Fibroblast of upper back skin (primary cell): ENCODE measurements around the gene NOXO1.

Experiments
- DNase-seq: peaks from one replicate; pipeline ENCODE4 v3.0.0-alpha.2; 2013

The NOXO1 gene

GRCh38 chr16:1993731-1994131 is 12.5 kb upstream of the NOXO1 start:
- no peak for DNase-seq

- no peak for DNase-seq
Measured at GRCh38 chr16:1992704-1993317, 11.5 kb upstream of the NOXO1 start.

GRCh38 chr16:1991948-1992703 is 10.9 kb upstream of the NOXO1 start:
- DNase-seq, result peak; percentile 92

GRCh38 chr16:1991588-1991947 is 10.3 kb upstream of the NOXO1 start:
- DNase-seq, result no peak

- no peak for DNase-seq
Measured at GRCh38 chr16:1991135-1991551, 9.9 kb upstream of the NOXO1 start.

- DNase-seq, result no peak
Measured at GRCh38 chr16:1990351-1991134, 9.3 kb upstream of the NOXO1 start.

- DNase-seq, result no peak
Measured at GRCh38 chr16:1990101-1990350, 8.8 kb upstream of the NOXO1 start.

- no peak for DNase-seq
Measured at GRCh38 chr16:1989209-1990100, 8.2 kb upstream of the NOXO1 start, which contains the start of gene SYNGR3. Gene SYNGR3, plus strand, starts transcription at chr16:1989970. Its CDS starts 133 bp downstream, at chr16:1990103.

GRCh38 chr16:1987198-1987597 is 5.9 kb upstream of the NOXO1 start:
- no peak for DNase-seq

GRCh38 chr16:1985466-1986150 is 4.3 kb upstream of the NOXO1 start:
- DNase-seq, result no peak

GRCh38 chr16:1984347-1985225 is 3.3 kb upstream of the NOXO1 start:
- peak; percentile 6 for DNase-seq

GRCh38 chr16:1983544-1984346 is 2.5 kb upstream of the NOXO1 start, which contains the start of gene GFER:
Gene GFER, plus strand, starts transcription at chr16:1984193. Its CDS starts 26 bp downstream, at chr16:1984219.
- peak; percentile 89 for DNase-seq

- no peak for DNase-seq
Measured at GRCh38 chr16:1982991-1983543, 1.8 kb upstream of the NOXO1 start.

GRCh38 chr16:1982013-1982433 is 754 bp upstream of the NOXO1 start:
- no peak for DNase-seq

GRCh38 chr16:1980770-1981087 is 540 bp downstream of the NOXO1 start:
- DNase-seq, result no peak

GRCh38 chr16:1980030-1980769 is 1.1 kb downstream of the NOXO1 start:
- no peak for DNase-seq

- no peak for DNase-seq
Measured at GRCh38 chr16:1979271-1980029, 1.8 kb downstream of the NOXO1 start.

- no peak for DNase-seq
Measured at GRCh38 chr16:1978476-1979120, 2.7 kb downstream of the NOXO1 start.
